ENCODE measurements around the gene CD55.

CD55 gene

DNA sequence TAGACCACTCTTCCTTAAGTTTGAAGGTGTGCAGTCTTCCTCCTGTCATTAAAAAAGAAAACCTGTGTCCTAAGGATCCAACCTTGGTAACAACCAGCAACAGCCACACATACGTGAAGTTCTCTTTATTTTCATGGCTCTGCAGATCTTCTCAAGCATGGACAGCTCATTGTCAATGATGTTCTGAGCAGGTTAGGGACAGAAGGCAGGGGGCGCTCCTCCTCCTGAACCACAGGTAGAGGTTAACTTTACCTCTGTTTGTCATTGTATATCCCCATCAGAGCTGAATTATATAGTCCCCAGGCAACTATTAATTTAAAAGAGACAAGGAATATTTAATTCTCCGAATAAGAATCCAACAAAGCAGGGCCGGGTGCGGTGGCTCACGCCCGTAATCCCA, 80.1 kb downstream of the CD55 start:
- no peak for DNase-seq
- intact Hi-C loops (cut with DNase I; ENCODE audit: low total_unique reads), result loop anchor here (5.0 kb wide), 1 partner anchor 319 kb away; no protein-coding TSS in a partner anchor
- no peaks in the 10 kb centered on the region for H3K36me3 ChIP-seq
- no peaks in the 10 kb centered on the region for H3K9me3 ChIP-seq
- no peaks in the 10 kb centered on the region for H3K4me1 ChIP-seq
- TF ChIP-seq, protein P1, sequence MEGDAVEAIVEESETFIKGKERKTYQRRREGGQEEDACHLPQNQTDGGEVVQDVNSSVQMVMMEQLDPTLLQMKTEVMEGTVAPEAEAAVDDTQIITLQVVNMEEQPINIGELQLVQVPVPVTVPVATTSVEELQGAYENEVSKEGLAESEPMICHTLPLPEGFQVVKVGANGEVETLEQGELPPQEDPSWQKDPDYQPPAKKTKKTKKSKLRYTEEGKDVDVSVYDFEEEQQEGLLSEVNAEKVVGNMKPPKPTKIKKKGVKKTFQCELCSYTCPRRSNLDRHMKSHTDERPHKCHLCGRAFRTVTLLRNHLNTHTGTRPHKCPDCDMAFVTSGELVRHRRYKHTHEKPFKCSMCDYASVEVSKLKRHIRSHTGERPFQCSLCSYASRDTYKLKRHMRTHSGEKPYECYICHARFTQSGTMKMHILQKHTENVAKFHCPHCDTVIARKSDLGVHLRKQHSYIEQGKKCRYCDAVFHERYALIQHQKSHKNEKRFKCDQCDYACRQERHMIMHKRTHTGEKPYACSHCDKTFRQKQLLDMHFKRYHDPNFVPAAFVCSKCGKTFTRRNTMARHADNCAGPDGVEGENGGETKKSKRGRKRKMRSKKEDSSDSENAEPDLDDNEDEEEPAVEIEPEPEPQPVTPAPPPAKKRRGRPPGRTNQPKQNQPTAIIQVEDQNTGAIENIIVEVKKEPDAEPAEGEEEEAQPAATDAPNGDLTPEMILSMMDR (IDR thresholded peaks at IDR 0.05), result no peak
- H3K4me3 ChIP-seq, result no peak overlapping the region
- H3K27me3 ChIP-seq, result no peaks in the 10 kb centered on the region
- no peak overlapping the region for H3K27ac ChIP-seq

DNA sequence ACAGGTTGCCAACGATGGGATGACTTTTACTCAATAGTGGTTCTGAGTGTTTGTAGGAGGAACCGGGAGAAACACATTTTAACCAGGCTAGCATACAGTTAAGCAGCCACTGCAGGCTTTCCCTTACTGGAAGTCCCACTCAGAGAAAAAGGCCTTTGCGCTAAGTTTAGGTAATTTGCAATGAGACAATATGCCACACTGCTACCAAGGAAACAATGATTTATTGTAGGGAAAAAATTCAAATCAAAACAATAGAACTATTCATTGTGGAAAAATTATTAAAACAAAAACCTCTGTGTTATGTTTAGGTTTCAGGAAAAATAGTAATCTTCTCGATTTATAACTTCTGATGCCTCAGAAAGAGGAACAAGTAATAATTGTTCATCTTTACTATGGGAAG, 81.3 kb downstream of the CD55 start:
- intact Hi-C loops (cut with DNase I; ENCODE audit: low total_unique reads), result loop anchor here (5.0 kb wide), 1 partner anchor 320 kb away; no protein-coding TSS in a partner anchor
- TF ChIP-seq, protein P1 (IDR thresholded peaks at IDR 0.05), result no peak

DNA sequence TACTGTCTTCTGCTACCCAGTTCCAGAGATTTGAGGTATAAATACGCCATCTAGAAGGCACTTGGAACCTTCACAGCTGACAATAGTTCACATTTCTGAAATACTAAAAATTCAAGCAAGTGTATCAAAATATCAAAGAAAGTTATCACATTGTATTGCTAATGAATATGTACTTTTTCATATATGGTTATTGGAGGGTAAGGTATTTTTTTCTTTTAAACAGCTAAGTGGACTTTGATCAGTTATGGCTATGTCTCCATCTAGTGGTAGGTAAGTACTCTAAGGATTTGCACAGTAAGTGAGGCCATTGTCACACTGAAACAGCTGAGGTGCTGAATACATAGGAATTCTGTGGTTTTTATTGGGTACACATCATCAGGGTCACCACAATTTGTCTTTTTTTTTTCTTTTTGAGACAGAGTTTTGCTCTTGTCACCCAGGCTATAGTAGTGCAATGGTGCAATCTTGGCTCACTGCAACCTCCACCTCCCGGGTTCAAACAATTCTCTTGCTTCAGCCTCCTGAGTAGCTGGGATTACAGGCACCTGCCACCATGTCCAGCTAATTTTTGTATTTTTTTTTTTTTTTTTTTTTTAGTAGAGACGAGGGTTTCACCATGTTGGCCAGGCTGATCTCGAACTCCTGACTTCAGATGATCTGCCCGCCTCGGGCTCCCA, 83.5 kb downstream of the CD55 start:
- no peak overlapping the region for H3K4me3 ChIP-seq
- intact Hi-C loops (cut with DNase I; ENCODE audit: low total_unique reads), result loop anchor here (5.0 kb wide), 1 partner anchor 323 kb away; no protein-coding TSS in a partner anchor
- DNase-seq, result no peak
- H3K4me1 ChIP-seq, result no peaks in the 10 kb centered on the region
- no peaks in the 10 kb centered on the region for H3K9me3 ChIP-seq
- TF ChIP-seq, protein P1 (IDR thresholded peaks at IDR 0.05), result peak; percentile 62 to 66
- H3K36me3 ChIP-seq, result no peaks in the 10 kb centered on the region
- H3K27ac ChIP-seq, result no peak overlapping the region
- no peaks in the 10 kb centered on the region for H3K27me3 ChIP-seq

More for the DNA sequence above, 81.3 kb downstream of the CD55 start:
- no peak for DNase-seq
- no peak overlapping the region for H3K27ac ChIP-seq
- no peaks in the 10 kb centered on the region for H3K9me3 ChIP-seq
- H3K4me1 ChIP-seq, result no peaks in the 10 kb centered on the region
- H3K27me3 ChIP-seq, result no peaks in the 10 kb centered on the region
- H3K36me3 ChIP-seq, result no peaks in the 10 kb centered on the region
- no peak overlapping the region for H3K4me3 ChIP-seq

DNA sequence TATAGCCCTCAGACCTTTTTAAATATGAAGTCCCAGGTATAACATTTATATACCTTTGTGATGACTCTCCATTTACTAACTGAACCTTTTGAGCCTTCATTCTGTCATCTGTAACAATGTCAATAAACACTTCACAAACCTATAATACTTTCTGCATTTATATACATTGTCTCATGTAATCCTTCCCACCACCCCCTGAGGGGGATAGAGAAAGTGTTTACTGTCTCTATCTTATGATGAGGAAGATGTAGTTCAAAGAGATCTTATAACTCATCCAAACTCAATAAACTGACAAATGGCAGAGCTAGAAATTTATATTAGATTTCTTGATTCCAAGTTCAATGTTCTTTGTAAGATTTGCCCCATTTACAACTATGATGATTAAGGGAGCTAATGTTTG, 84.3 kb downstream of the CD55 start:
- no peaks in the 10 kb centered on the region for H3K9me3 ChIP-seq
- DNase-seq, result no peak
- TF ChIP-seq, protein P1 (IDR thresholded peaks at IDR 0.05), result no peak
- H3K4me1 ChIP-seq, result no peaks in the 10 kb centered on the region
- H3K36me3 ChIP-seq, result no peaks in the 10 kb centered on the region
- no peak overlapping the region for H3K27ac ChIP-seq
- no peaks in the 10 kb centered on the region for H3K27me3 ChIP-seq
- no peak overlapping the region for H3K4me3 ChIP-seq
- intact Hi-C loops (cut with DNase I; ENCODE audit: low total_unique reads), result no loop called here

DNA sequence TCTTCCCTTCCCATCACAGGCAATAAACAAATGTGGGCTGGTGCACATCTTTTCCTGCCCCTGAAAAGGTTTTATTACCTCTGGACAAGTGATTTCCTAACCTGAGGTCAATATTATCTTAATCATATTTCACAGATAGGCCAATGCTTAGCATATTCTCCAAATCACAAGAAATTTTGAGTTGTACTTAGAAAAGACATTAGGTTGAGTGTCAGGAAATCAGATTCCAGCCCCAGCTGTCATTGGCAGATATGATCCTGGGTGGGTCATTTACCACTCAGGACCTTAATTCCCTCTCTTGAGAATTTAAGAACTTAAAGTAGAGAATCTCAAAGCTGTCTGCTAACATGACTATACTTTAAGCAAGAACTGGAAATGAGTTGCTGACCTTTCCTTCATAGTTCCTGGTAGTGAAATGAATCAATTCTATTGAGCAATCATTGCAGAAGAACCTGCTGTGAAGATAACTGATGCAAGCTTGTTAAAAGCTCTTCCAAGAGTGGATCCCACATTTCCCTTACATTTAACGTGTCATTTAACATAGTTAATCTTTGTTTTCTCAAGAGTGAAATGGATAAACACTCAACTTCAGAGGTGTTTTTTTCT, 86.3 kb downstream of the CD55 start:
- Histone ChIP-seq H3K4me1 (no peaks in the 10 kb centered on the region), H3K27me3 (no peaks in the 10 kb centered on the region), H3K9me3 (no peaks in the 10 kb centered on the region), H3K27ac (no peak overlapping the region), H3K36me3 (no peaks in the 10 kb centered on the region), H3K4me3 (no peak overlapping the region)
- TF ChIP-seq, protein P1 (IDR thresholded peaks at IDR 0.05), result no peak
- DNase-seq, result no peak
- intact Hi-C loops (cut with DNase I; ENCODE audit: low total_unique reads), result no loop called here

Data from tibial artery (tissue), 4 donors.